ENCODE results near the gene PLPP4. TPM values are rescaled to one million over a fixed set of nuclear protein-coding genes. Genes with fewer than 3 reads are reported as not detected.

Gene PLPP4
- total and polyA plus RNA-seq, 2 of the 13 experiments (the other 11 are each of a cell fraction or from before 2014, with no cell fraction given), result not detected

GRCh38 chr10:120607710-120608703, 151.0 kb downstream of the PLPP4 start:
- Histone ChIP-seq H3K36me3 (replicated peaks in 1 of 2; ENCODE audit: control insufficient read depth in 1 of 2, insufficient read depth in 2 of 2, low read length in 2 of 2) (no peaks in the 10 kb centered on the region), H3K9me3 (ENCODE audit: low read length) (peaks cover 4% of the 10 kb centered on the region), H3K4me1 (ENCODE audit: insufficient read depth, low read length) (no peaks in the 10 kb centered on the region), H4K20me1 (ENCODE audit: insufficient read depth, low read length) (no peaks in the 10 kb centered on the region), H3K27me3 (ENCODE audit: control insufficient read depth in 1 of 2, insufficient read depth in 2 of 2, low read length in 2 of 2) (no peaks in the 10 kb centered on the region; a peak in 1 of 5 replicates), H3K79me2 (ENCODE audit: insufficient read depth, low read length) (no peaks in the 10 kb centered on the region), H3K4me3 (replicated peaks in 1 of 3; ENCODE audit: insufficient read depth in 1 of 3, low read depth in 2 of 3, low read length in 3 of 3) (no peak overlapping the region), H3K4me2 (ENCODE audit: low read depth, low read length) (no peak overlapping the region), H2AFZ (ENCODE audit: low read length) (no peak overlapping the region), H3K27ac (ENCODE audit: extremely low read length, insufficient read depth, low read length) (no peak overlapping the region), H3K9ac (ENCODE audit: insufficient read depth, low read depth, low read length) (no peak overlapping the region)
- FAIRE-seq (no peak), ATAC-seq (no peak), DNase-seq (ENCODE audit: low spot score) (no peak)
- intact Hi-C loops (cut with micrococcal nuclease; ENCODE audit: unreplicated experiment) (no loop called here), in situ Hi-C loops (cut with HindIII; ENCODE audit: extremely low pct_ligation_motif_present, low pct_unique_long_range_greater_than_20kb) (no loop called here)
- under 1% methylated on average over 5 of the region's 5 CpGs for WGBS (ENCODE audit: low lambda C conversion rate)
- ChIA-PET CTCF (ENCODE audit: low intra/inter-chr PET ratio, low total read pairs) (no interaction called here), POLR2A (no interaction called here)
- TF ChIP-seq MXI1 (IDR thresholded peaks at IDR 0.05; ENCODE audit: borderline replicate concordance, low read depth, low read length), result no peak
- no peak for TF ChIP-seq KDM5B (CRISPR knock-in tag; IDR thresholded peaks at IDR 0.05; ENCODE audit: borderline replicate concordance)
- no peak for TF ChIP-seq ZNF572 (CRISPR knock-in tag; IDR thresholded peaks at IDR 0.05)
- no peak for TF ChIP-seq ONECUT2 (CRISPR knock-in tag; IDR thresholded peaks at IDR 0.05)
- TF ChIP-seq SMAD3 (CRISPR knock-in tag; IDR thresholded peaks at IDR 0.05), result no peak
- BruUV-seq (replicated peaks), result no TSS peak

GRCh38 chr10:120609006-120609405, 152.0 kb downstream of the PLPP4 start:
- no peaks in the 10 kb centered on the region for H4K20me1 ChIP-seq (ENCODE audit: insufficient read depth, low read length)
- TF ChIP-seq ZGPAT (CRISPR knock-in tag; IDR thresholded peaks at IDR 0.05) (no peak), ZNF512 (CRISPR knock-in tag; IDR thresholded peaks at IDR 0.05) (no peak), ZNF670 (CRISPR knock-in tag; IDR thresholded peaks at IDR 0.05; ENCODE audit: borderline replicate concordance) (no peak), HINFP (CRISPR knock-in tag; IDR thresholded peaks at IDR 0.05; ENCODE audit: low read depth) (no peak), SATB2 (CRISPR knock-in tag; IDR thresholded peaks at IDR 0.05) (no peak), ZNF678 (CRISPR knock-in tag; IDR thresholded peaks at IDR 0.05) (no peak)

More at GRCh38 chr10:120609006-120609405, 152.0 kb downstream of the PLPP4 start:
- WGBS (ENCODE audit: low lambda C conversion rate), result 10% methylated on average over 5 of the region's 5 CpGs
- Histone ChIP-seq H3K36me3 (replicated peaks in 1 of 2; ENCODE audit: control insufficient read depth in 1 of 2, insufficient read depth in 2 of 2, low read length in 2 of 2) (no peaks in the 10 kb centered on the region), H3K27me3 (ENCODE audit: control insufficient read depth in 1 of 2, insufficient read depth in 2 of 2, low read length in 2 of 2) (no peaks in the 10 kb centered on the region), H3K4me1 (ENCODE audit: insufficient read depth, low read length) (no peaks in the 10 kb centered on the region), H3K79me2 (ENCODE audit: insufficient read depth, low read length) (no peaks in the 10 kb centered on the region), H3K4me2 (ENCODE audit: low read depth, low read length) (no peak overlapping the region), H2AFZ (ENCODE audit: low read length) (no peak overlapping the region), H3K9ac (ENCODE audit: insufficient read depth, low read depth, low read length) (no peak overlapping the region), H3K4me3 (replicated peaks in 1 of 3; ENCODE audit: insufficient read depth in 1 of 3, low read depth in 2 of 3, low read length in 3 of 3) (no peak overlapping the region), H3K9me3 (ENCODE audit: low read length) (no peaks in the 10 kb centered on the region), H3K27ac (ENCODE audit: extremely low read length, insufficient read depth, low read length) (no peak overlapping the region)
- in situ Hi-C loops (cut with HindIII; ENCODE audit: extremely low pct_ligation_motif_present, low pct_unique_long_range_greater_than_20kb) (no loop called here), intact Hi-C loops (cut with micrococcal nuclease; ENCODE audit: unreplicated experiment) (no loop called here)
- no TSS peak for BruUV-seq (replicated peaks)
- ATAC-seq, result no peak
- DNase-seq (ENCODE audit: low spot score), result no peak
- POLR2A ChIA-PET, result no interaction called here
- FAIRE-seq, result no peak
- CTCF ChIA-PET (ENCODE audit: low intra/inter-chr PET ratio, low total read pairs), result no interaction called here

All from HepG2 (cell line).